HG03354 (cell line): Measurements from ENCODE around the gene RHBDF2.

Experiments used
- ATAC-seq: cut with Tn5 transposase; IDR thresholded peaks from one replicate; pipeline ENCODE4 v1.9.1; 2021; ENCODE audit warnings: mild to moderate bottlenecking; ENCODE audit not compliant: unreplicated experiment, poor library complexity, severe bottlenecking

RHBDF2 gene

GRCh38 chr17:76506408-76507345 lies 5.5 kb upstream of the RHBDF2 start:
- no peak for ATAC-seq

- no peak for ATAC-seq
These were observed 2.9 kb upstream of the RHBDF2 start for GRCh38 chr17:76504117-76504516.

GRCh38 chr17:76502341-76503211 lies 1.4 kb upstream of the RHBDF2 start:
- ATAC-seq = no peak

- no peak for ATAC-seq
These were observed 644 bp upstream of the RHBDF2 start for GRCh38 chr17:76501827-76502307.

GRCh38 chr17:76500747-76501017 lies 541 bp downstream of the RHBDF2 start:
- ATAC-seq = no peak

GRCh38 chr17:76500074-76500746 lies 1.0 kb downstream of the RHBDF2 start:
- no peak for ATAC-seq

GRCh38 chr17:76499267-76499667 lies 2.0 kb downstream of the RHBDF2 start:
- ATAC-seq = no peak

- ATAC-seq = no peak
These were observed 2.4 kb downstream of the RHBDF2 start for GRCh38 chr17:76498876-76499251.

GRCh38 chr17:76497979-76498875 lies 3.0 kb downstream of the RHBDF2 start:
- no peak for ATAC-seq

GRCh38 chr17:76497699-76497978 lies 3.6 kb downstream of the RHBDF2 start:
- ATAC-seq = no peak

GRCh38 chr17:76496464-76496863 lies 4.8 kb downstream of the RHBDF2 start:
- ATAC-seq = no peak

GRCh38 chr17:76495663-76496400 lies 5.4 kb downstream of the RHBDF2 start:
- no peak for ATAC-seq

GRCh38 chr17:76493505-76494167 lies 7.6 kb downstream of the RHBDF2 start:
- ATAC-seq = no peak

- ATAC-seq = peak; percentile 47
These were observed 8.2 kb downstream of the RHBDF2 start for GRCh38 chr17:76492989-76493501.

- ATAC-seq = peak; percentile 43
These were observed 8.9 kb downstream of the RHBDF2 start for GRCh38 chr17:76492123-76492988.

- ATAC-seq = peak; percentile 28
These were observed 9.7 kb downstream of the RHBDF2 start for GRCh38 chr17:76491271-76492122.
